Measurements from ENCODE around the gene VPS72. TPM values are rescaled to one million over a fixed set of nuclear protein-coding genes. Genes with fewer than 3 reads are reported as not detected.

The VPS72 gene
- total RNA-seq, 4 donors from 2014 or later: 62.2 to 95.8 (median 68.9) TPM

- Histone ChIP-seq H3K4me1 (peaks cover 24 to 26% of the 10 kb centered on the region in 2 donors), H3K4me3 (no peak overlapping the region), H3K36me3 (peaks cover 0 to 37% of the 10 kb centered on the region in 2 donors), H3K9me3 (no peaks in the 10 kb centered on the region), H3K27me3 (no peaks in the 10 kb centered on the region), H3K27ac (peak overlapping the region; percentile 31 to 59 (median 51))
- DNase-seq (peak in 1 of 2 donors; percentile 11), ATAC-seq (no peak)
- intact Hi-C loops (cut with DNase I; ENCODE audit: low total_unique reads) (no loop called here), in situ Hi-C loops (cut with MboI; ENCODE audit: low sequenced_read_pairs in 4 of 4) (loop anchor here in 3 of 4 donors (5.0 to 10.0 kb wide), 2 partner anchors 55 to 62 kb away; no protein-coding TSS in a partner anchor)
- TF ChIP-seq POLR2A (IDR thresholded peaks at IDR 0.05) (no peak), CTCF (IDR thresholded peaks at IDR 0.05 in 4 of 5, conservative IDR thresholded peaks at IDR 0.05 in 1 of 5) (no peak)
Observed at GRCh38 chr1:151159373-151159772, 30.6 kb downstream of the VPS72 start.

- peaks cover 0 to 37% of the 10 kb centered on the region in 2 donors for H3K36me3 ChIP-seq
- TF ChIP-seq POLR2A (IDR thresholded peaks at IDR 0.05): no peak
- no peak for TF ChIP-seq CTCF (IDR thresholded peaks at IDR 0.05 in 4 of 5, conservative IDR thresholded peaks at IDR 0.05 in 1 of 5)
- in situ Hi-C loops (cut with MboI; ENCODE audit: low sequenced_read_pairs in 4 of 4): loop anchor here in 3 of 4 donors (5.0 to 10.0 kb wide), 2 partner anchors 54 to 62 kb away; no protein-coding TSS in a partner anchor
- H3K4me1 ChIP-seq: peaks cover 20 to 21% of the 10 kb centered on the region in 2 donors
- H3K9me3 ChIP-seq: no peaks in the 10 kb centered on the region
- intact Hi-C loops (cut with DNase I; ENCODE audit: low total_unique reads): no loop called here
- no peak for ATAC-seq
- H3K4me3 ChIP-seq: no peak overlapping the region
- peak in 1 of 2 donors; percentile 26 for DNase-seq
- peak overlapping the region; percentile 31 to 59 (median 51) for H3K27ac ChIP-seq
- H3K27me3 ChIP-seq: no peaks in the 10 kb centered on the region
Observed at GRCh38 chr1:151158751-151159251, 31.2 kb downstream of the VPS72 start.

GRCh38 chr1:151158326-151158725, 31.7 kb downstream of the VPS72 start:
- peaks cover 0 to 37% of the 10 kb centered on the region in 2 donors for H3K36me3 ChIP-seq
- no peak for TF ChIP-seq CTCF (IDR thresholded peaks at IDR 0.05 in 4 of 5, conservative IDR thresholded peaks at IDR 0.05 in 1 of 5)
- TF ChIP-seq POLR2A (IDR thresholded peaks at IDR 0.05): no peak
- DNase-seq (no peak), ATAC-seq (no peak)
- peaks cover 16 to 21% of the 10 kb centered on the region in 2 donors for H3K4me1 ChIP-seq
- H3K9me3 ChIP-seq: no peaks in the 10 kb centered on the region
- H3K27me3 ChIP-seq: no peaks in the 10 kb centered on the region
- peak overlapping the region in 1 of 4 donors; percentile 54 for H3K27ac ChIP-seq
- no peak overlapping the region for H3K4me3 ChIP-seq
- intact Hi-C loops (cut with DNase I; ENCODE audit: low total_unique reads): no loop called here
- in situ Hi-C loops (cut with MboI; ENCODE audit: low sequenced_read_pairs in 4 of 4): loop anchor here in 3 of 4 donors (5.0 to 10.0 kb wide), 2 partner anchors 54 to 61 kb away; no protein-coding TSS in a partner anchor

- TF ChIP-seq CTCF (IDR thresholded peaks at IDR 0.05 in 4 of 5, conservative IDR thresholded peaks at IDR 0.05 in 1 of 5): no peak
- H3K27ac ChIP-seq: peak overlapping the region in 1 of 4 donors; percentile 12
- intact Hi-C loops (cut with DNase I; ENCODE audit: low total_unique reads): loop anchor here (2.0 kb wide), 1 partner anchor 86 kb away; the partner anchor contains the start of gene GABPB2
Observed at GRCh38 chr1:151157067-151157531, 32.9 kb downstream of the VPS72 start.

More at GRCh38 chr1:151157067-151157531, 32.9 kb downstream of the VPS72 start:
- no peak for ATAC-seq
- Histone ChIP-seq H3K4me1 (peaks cover 16 to 17% of the 10 kb centered on the region in 2 donors), H3K36me3 (peaks cover 0 to 35% of the 10 kb centered on the region in 2 donors), H3K4me3 (peak overlapping the region in 1 of 4 donors; percentile 33), H3K9me3 (no peaks in the 10 kb centered on the region), H3K27me3 (no peaks in the 10 kb centered on the region)
- DNase-seq: no peak
- in situ Hi-C loops (cut with MboI; ENCODE audit: low sequenced_read_pairs in 4 of 4): loop anchor here in 3 of 4 donors (5.0 to 10.0 kb wide), 2 partner anchors 52 to 60 kb away; no protein-coding TSS in a partner anchor
